ENCODE data around the gene CPNE5. TPM values are rescaled to one million over a fixed set of nuclear protein-coding genes. Genes with fewer than 3 reads are reported as not detected.

CPNE5 gene
- total RNA-seq, 1 experiment from 2014 or later: 0.44 TPM

DNA sequence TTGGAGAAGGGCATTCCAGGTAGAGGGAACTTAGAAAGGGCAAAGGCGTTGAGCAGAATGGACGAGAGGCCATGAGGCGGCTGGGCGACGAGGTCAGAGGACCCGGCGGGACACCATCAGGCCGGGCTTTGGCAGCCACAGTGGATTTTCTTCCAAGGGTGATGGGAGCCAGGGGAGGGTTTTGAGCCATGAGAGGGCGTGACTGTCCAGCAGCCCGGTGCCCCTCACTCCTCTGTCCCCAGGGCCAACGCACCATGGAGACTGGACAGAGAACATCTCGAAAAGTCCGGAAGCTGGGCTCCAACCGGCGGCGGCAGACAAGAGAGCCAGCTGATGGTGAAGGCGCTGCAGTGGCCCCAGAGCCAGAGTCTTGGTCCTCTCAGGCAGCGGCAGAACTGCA lies 135.3 kb downstream of the CPNE5 start:
- H3K9me3 ChIP-seq (ENCODE audit: control insufficient read depth, insufficient read depth, low read depth, low read length): no peaks in the 10 kb centered on the region
- in situ Hi-C loops (cut with HindIII; ENCODE audit: low pct_unique_long_range_greater_than_20kb, low sequenced_read_pairs): no loop called here
- CTCF ChIA-PET: no interaction called here
- TF ChIP-seq, protein P1, sequence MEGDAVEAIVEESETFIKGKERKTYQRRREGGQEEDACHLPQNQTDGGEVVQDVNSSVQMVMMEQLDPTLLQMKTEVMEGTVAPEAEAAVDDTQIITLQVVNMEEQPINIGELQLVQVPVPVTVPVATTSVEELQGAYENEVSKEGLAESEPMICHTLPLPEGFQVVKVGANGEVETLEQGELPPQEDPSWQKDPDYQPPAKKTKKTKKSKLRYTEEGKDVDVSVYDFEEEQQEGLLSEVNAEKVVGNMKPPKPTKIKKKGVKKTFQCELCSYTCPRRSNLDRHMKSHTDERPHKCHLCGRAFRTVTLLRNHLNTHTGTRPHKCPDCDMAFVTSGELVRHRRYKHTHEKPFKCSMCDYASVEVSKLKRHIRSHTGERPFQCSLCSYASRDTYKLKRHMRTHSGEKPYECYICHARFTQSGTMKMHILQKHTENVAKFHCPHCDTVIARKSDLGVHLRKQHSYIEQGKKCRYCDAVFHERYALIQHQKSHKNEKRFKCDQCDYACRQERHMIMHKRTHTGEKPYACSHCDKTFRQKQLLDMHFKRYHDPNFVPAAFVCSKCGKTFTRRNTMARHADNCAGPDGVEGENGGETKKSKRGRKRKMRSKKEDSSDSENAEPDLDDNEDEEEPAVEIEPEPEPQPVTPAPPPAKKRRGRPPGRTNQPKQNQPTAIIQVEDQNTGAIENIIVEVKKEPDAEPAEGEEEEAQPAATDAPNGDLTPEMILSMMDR (IDR thresholded peaks at IDR 0.05): no peak
- TF ChIP-seq SIN3A (IDR thresholded peaks at IDR 0.05; ENCODE audit: borderline replicate concordance, insufficient read depth, low read depth, low read length) (no peak), POLR2AphosphoS5 (IDR thresholded peaks at IDR 0.05; ENCODE audit: low read depth, low read length) (no peak), TCF7L2 (IDR thresholded peaks at IDR 0.05; ENCODE audit: low read depth, low read length) (no peak)
- TF ChIP-seq, protein P2, sequence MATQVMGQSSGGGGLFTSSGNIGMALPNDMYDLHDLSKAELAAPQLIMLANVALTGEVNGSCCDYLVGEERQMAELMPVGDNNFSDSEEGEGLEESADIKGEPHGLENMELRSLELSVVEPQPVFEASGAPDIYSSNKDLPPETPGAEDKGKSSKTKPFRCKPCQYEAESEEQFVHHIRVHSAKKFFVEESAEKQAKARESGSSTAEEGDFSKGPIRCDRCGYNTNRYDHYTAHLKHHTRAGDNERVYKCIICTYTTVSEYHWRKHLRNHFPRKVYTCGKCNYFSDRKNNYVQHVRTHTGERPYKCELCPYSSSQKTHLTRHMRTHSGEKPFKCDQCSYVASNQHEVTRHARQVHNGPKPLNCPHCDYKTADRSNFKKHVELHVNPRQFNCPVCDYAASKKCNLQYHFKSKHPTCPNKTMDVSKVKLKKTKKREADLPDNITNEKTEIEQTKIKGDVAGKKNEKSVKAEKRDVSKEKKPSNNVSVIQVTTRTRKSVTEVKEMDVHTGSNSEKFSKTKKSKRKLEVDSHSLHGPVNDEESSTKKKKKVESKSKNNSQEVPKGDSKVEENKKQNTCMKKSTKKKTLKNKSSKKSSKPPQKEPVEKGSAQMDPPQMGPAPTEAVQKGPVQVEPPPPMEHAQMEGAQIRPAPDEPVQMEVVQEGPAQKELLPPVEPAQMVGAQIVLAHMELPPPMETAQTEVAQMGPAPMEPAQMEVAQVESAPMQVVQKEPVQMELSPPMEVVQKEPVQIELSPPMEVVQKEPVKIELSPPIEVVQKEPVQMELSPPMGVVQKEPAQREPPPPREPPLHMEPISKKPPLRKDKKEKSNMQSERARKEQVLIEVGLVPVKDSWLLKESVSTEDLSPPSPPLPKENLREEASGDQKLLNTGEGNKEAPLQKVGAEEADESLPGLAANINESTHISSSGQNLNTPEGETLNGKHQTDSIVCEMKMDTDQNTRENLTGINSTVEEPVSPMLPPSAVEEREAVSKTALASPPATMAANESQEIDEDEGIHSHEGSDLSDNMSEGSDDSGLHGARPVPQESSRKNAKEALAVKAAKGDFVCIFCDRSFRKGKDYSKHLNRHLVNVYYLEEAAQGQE (IDR thresholded peaks at IDR 0.05; ENCODE audit: insufficient read depth in 1 of 2, low read depth in 2 of 2, low read length in 1 of 2): no peak
- POLR2A ChIA-PET: no interaction called here
- intact Hi-C loops (cut with micrococcal nuclease; ENCODE audit: unreplicated experiment): no loop called here
- DNase-seq (ENCODE audit: low read depth, low spot score): no peak
- H3K4me1 ChIP-seq (ENCODE audit: control insufficient read depth, insufficient read depth, low read length): no peaks in the 10 kb centered on the region
- no peaks in the 10 kb centered on the region for H3K36me3 ChIP-seq (ENCODE audit: control insufficient read depth, insufficient read depth, low read length)
- H3K4me3 ChIP-seq (ENCODE audit: low read depth in 2 of 2, low read length in 2 of 2): no peak overlapping the region
- no TSS peak for BruUV-seq (replicated peaks)
- ATAC-seq: no peak
- H3K27me3 ChIP-seq (ENCODE audit: control insufficient read depth, insufficient read depth, low read length): no peaks in the 10 kb centered on the region
- H3K27ac ChIP-seq (ENCODE audit: low read length): no peak overlapping the region

DNA sequence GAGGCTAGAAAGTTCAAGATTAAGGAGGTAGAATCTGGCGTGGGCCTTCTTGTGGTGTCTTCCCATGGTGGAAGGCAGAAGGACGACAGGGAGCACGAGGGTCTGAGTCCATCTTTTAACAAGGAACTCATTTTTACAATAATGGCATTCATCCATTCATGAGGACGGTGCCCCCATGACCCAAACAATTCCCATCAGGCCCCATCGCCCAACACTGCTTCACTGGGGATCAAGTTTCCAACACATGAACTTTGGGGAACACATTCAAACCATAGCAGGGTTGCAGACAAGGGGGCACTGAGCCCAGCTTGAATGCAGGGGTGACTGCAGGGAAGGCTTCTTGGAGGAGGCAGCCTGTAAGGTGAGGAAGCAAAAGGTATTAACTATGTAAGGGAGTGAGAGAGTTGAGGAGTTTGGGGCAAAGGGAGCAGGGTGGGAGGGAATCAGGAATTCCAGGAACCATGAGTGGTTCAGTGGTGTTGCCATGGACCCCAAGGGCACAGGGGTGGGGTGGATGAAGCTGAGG lies 136.1 kb downstream of the CPNE5 start:
- ChIA-PET CTCF (no interaction called here), POLR2A (no interaction called here)
- Histone ChIP-seq H3K4me1 (ENCODE audit: control insufficient read depth, insufficient read depth, low read length) (no peaks in the 10 kb centered on the region), H3K27ac (ENCODE audit: low read length) (no peak overlapping the region), H3K36me3 (ENCODE audit: control insufficient read depth, insufficient read depth, low read length) (no peaks in the 10 kb centered on the region), H3K4me3 (ENCODE audit: low read depth in 2 of 2, low read length in 2 of 2) (no peak overlapping the region), H3K9me3 (ENCODE audit: control insufficient read depth, insufficient read depth, low read depth, low read length) (no peaks in the 10 kb centered on the region), H3K27me3 (ENCODE audit: control insufficient read depth, insufficient read depth, low read length) (no peaks in the 10 kb centered on the region)
- TF ChIP-seq, protein P2 (IDR thresholded peaks at IDR 0.05; ENCODE audit: insufficient read depth in 1 of 2, low read depth in 2 of 2, low read length in 1 of 2): no peak
- TF ChIP-seq, protein P1 (IDR thresholded peaks at IDR 0.05): no peak
- TF ChIP-seq TCF7L2 (IDR thresholded peaks at IDR 0.05; ENCODE audit: low read depth, low read length) (no peak), POLR2AphosphoS5 (IDR thresholded peaks at IDR 0.05; ENCODE audit: low read depth, low read length) (no peak), SIN3A (IDR thresholded peaks at IDR 0.05; ENCODE audit: borderline replicate concordance, insufficient read depth, low read depth, low read length) (no peak)
- intact Hi-C loops (cut with micrococcal nuclease; ENCODE audit: unreplicated experiment): no loop called here
- no TSS peak for BruUV-seq (replicated peaks)
- DNase-seq (ENCODE audit: low read depth, low spot score) (no peak), ATAC-seq (no peak)
- in situ Hi-C loops (cut with HindIII; ENCODE audit: low pct_unique_long_range_greater_than_20kb, low sequenced_read_pairs): no loop called here

Data from Panc1 (cell line).